HG02610 (cell line): ENCODE data around the gene THAP6.
A peak's percentile ranks its signal among the peaks of the same experiment; 100 is the strongest.
"Not testable (repeated sequence)": the region's sequence is repeated elsewhere in the genome, so short reads cannot be mapped to it uniquely, and the experiment has no call there.

Experiments used
- ATAC-seq: cut with Tn5 transposase; IDR thresholded peaks from one replicate; pipeline ENCODE4 v1.9.1; 2021; ENCODE audit warnings: mild to moderate bottlenecking, moderate library complexity; ENCODE audit not compliant: unreplicated experiment

The THAP6 gene, protein sequence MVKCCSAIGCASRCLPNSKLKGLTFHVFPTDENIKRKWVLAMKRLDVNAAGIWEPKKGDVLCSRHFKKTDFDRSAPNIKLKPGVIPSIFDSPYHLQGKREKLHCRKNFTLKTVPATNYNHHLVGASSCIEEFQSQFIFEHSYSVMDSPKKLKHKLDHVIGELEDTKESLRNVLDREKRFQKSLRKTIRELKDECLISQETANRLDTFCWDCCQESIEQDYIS

DNA sequence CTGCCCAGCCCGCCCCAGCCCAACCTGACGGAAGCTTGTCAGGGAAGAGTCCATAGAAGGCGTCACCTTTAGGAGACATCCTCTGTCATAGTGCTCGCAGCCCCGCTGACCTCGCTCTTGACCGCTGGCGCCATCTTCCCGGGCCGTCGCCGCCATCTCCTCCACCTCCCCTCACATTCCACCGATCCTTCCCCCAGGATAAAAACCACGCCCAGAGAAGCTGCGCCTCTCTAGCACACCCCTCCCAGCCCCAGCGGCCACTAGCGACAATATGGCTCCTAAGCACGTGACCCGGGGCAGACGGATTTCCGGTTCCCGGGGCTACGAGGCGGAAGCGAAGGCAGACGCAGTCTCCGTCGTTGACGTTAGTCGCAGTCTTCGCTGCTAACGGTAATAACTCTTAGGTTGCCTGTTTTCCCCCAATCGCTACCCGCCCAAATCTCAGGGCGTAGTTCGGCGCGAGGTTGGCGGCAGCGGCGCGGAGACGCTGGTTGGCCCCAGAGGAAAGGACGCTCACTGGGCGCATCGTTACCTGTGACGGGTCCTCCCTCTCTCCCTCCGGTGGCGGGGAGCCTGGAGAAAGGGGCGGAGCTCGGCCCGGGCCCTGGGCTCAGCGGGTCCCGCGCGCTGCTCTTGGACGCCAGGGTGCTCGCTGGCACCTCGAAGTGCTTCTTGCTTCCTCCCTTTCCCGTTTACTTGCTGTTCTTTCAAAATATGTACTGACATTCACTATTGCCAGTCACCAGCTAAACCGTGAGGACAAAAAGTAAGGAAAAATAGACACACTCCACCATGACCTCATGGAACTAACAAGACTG lies at the start of gene THAP6, which contains the start of gene RCHY1:
Gene THAP6 (plus strand): TSS at position 343 of the 818 bp plus-strand sequence. CDS start 980 bp downstream, outside the sequence.
Gene RCHY1 (minus strand): TSS at position 273 of the 818 bp plus-strand sequence. CDS start 117 bp downstream, at position 156.
- ATAC-seq: peak; percentile 93

DNA sequence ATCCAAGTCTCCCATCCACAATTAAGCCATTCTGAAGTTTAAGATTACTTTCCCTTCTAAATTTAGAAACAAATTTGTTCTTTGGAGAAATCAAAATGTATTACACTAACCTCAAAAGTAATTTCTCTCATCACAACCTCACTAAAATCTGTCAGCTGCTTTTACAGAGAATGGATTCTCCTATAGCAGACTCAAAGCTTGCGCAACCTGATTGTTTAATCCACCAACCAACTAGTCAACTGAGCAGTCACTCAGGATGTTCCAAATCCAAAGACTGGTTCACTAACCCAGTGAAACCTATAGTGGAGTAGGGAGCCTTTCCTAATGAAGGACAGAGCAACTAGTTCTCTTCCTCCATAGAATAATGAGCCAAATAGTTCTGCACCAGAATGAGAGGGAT lies 44.4 kb upstream of the THAP6 start:
- no peak for ATAC-seq

DNA sequence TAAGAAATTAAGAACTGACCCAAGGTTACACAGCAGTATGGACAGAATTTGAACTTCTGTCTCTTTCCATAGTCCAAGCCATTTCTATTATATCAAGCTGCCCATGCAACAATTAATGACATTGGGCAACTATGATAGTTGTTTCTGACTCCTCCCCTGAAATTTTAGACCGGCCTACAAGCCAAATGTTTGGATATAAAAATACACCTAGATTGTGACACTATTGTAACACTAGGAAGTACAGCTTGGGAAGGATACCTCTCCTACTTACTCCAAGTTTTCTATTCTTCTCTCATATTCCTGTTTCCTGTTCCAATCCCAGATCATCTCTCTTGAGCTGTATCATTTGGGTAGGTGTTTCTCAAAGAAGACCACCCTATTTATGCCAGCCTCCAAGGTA lies 43.5 kb upstream of the THAP6 start:
- ATAC-seq: no peak

DNA sequence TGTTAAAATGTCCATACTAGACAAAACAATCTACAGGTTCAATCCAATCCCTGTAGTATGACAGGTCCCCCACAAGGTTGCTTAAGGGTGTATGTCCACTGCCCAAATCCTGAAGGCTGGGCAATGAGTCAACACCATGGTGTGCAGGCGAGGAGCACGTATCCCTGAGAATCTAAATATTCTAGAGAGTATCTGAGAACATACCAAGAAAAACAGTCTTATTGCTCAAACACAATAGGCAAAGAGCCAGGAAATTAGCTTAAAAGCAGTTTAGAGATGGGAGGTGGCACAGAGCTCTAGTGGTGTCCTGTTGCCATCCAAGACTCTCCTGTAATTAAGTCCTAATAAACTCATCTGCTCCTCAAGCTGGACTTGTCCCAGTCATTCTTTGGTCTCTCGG lies 37.1 kb upstream of the THAP6 start:
- no peak for ATAC-seq

DNA sequence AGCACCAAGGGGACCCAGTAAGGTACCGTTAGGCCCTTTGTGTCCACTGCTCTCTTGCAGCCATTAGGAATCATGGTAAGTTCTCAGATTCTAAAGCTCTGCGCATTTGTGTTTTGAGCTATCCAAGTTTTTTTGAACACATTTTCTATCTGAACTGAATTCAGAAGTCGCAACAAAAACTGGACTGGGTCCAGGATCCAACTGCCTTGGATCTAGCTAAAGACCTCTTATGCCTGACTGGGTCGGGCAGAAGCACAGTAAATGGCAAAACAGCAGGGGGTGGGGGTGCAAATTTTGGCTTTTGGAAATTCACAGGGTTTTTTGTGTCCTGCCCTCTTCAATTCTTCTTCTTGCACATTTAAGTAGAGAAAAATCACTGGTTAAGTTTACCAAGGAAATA lies 30.1 kb upstream of the THAP6 start:
- no peak for ATAC-seq

DNA sequence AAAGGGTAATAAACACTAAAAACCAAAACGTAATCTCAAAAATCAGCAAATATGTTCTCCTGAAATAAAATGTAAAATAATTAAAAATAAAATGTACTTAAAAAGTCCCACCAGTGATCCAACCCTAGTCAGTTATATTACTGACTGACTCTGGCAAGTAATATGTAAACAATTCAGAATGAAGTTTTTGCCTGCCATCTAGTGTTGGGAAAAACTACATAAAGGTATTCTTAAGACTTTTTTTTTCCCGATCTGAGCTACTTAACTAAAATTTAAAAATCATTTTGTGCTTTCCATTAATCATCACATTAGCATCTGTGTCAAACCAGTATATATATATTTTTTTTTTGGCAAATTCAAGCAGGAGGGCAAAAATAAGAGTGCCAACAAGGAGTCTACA lies 24.1 kb upstream of the THAP6 start:
- ATAC-seq: no peak

DNA sequence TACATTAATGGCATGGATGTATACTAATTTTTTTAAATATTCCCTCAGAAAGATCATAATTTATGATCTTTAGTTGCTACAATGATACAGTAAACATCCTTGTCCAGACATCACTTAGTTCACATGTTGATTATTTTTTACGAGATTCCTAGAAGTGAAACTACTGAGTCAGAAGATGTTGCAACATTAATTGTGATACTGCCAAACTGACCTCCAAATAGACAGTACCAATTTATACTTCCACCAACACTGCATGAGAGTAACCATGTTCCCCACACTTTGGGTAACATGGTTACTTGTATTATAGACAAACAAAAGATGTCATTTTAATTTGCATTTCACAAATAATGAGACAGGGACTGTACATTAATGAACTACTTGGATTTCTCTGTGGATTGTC lies 19.7 kb upstream of the THAP6 start:
- ATAC-seq: peak; percentile 51

DNA sequence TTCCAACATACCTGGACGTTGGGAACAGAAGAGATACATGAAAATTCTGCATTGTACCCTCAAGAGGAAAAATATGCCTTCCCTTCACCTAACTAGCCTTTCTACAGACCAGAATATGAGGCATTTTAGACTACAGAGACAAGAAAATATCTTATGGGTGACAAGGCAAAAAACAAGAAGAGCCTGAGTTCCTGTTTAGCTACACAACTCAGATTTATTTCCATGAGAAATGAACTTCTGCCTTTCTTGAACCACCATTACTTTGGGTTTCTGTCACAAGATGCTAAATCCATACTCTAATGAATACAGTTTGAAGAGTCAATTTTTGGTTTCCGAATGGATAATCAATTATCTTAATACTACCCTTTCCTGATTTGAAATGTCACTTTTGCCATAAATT lies 18.8 kb upstream of the THAP6 start:
- no peak for ATAC-seq

DNA sequence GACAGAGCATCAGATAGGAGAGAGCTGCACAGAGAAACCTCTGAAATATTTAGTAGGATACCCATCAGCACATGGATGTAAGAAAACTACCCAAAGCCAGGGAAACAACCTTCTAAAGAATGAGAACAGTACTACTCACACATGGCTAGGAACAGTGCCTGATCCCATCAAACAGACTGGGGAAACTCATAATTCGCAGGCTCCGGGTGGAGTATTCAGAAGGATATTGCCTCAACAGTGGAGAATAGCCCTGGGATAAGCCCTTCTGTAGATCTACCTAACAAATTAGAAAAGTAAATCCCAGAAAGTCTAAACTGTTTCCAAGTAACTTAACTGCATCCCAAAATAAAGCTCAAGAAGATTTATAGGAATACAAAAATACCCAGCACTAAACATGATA lies 17.9 kb upstream of the THAP6 start:
- no peak for ATAC-seq

DNA sequence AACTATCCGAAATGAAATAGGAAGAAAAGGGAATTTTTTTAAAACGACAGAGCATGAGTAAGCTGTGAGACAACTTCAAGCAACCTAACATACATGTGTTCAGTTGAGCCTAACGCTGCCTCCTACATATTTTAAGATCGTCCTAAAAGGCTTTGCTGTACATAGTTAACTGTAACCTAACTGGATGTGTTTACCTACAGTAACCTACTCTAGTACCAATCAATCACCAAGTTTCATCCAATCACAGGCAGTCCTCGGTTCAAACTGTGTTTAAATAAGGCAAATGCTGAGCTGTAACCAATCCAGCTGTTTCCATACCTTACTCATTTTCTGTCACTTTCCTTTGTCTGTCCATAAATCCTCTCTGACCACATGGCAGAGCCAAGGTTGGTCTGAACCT lies 17.1 kb upstream of the THAP6 start:
- ATAC-seq: no peak

DNA sequence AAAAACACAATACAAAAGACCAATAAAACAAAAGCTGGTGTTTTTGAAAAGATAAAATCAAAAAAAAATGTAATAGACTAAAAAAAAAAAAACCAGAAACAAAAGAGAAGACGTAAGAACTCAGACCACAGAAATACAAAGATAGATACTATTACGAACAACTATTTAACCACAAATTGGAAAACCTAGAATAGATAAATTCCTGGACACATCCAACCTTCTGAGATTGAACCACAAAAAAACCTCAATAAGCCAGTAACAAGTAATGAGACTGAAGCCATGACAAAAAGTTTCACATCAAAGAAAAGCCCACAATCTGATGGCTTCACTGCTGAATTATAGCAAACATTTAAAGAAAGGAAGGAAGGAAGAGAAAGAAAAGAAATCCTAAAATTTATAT lies 16.2 kb upstream of the THAP6 start:
- ATAC-seq: no peak

DNA sequence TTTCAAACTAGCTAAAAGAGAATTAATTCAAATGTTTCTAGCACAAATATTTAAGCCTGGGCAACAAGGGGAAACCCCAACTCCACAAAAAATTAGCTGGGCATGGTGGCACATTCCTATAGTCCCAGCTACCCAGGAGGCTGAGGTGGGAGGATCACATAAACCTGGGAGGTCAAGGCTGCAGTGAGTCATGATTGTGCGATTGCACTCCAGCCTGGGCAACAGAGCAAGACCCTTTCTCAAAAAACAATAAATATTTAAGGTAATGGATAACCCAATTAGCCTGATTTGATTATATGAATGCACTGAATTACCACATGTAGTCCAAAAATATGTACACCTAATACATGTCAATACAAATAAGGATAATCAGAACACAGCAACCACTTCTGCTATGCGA lies 14.4 kb upstream of the THAP6 start:
- ATAC-seq: no peak

DNA sequence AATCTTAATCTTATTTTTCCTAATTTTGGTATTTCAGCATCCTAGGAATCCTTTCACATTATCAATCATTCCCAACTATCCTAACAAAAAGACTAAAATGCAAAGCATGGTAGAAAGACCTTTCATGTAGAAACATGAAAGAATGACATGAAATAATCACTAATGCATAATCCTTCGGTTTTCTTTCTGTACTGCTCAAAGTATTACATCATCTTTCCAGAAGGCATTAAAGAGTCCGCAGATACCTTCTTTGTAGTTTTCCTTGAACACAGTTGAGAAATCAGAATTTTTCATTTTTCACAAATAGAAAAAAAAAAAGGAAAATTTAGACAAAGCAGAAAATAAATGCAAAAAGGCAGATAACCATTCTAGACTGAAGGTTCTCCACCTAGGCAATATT lies 11.6 kb upstream of the THAP6 start:
- no peak for ATAC-seq

DNA sequence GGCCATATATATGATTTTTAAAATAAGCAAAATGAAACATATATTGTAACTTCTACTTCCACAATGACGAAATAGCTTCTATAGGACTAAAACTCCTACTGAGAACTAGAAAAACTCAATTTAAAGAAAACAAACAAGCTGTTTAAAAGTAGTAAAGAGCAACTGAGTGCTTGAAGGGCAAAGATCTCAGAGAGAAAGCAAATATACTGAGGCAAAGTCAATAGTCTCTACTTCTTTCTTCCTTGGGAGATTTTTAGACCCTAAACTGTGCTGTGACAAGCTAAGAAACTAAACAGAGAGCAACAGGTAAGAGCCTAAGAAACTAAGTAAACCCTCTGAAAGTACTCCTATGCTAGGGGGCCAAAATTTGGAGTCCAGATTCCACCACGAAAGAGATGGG lies 8.6 kb upstream of the THAP6 start:
- no peak for ATAC-seq

DNA sequence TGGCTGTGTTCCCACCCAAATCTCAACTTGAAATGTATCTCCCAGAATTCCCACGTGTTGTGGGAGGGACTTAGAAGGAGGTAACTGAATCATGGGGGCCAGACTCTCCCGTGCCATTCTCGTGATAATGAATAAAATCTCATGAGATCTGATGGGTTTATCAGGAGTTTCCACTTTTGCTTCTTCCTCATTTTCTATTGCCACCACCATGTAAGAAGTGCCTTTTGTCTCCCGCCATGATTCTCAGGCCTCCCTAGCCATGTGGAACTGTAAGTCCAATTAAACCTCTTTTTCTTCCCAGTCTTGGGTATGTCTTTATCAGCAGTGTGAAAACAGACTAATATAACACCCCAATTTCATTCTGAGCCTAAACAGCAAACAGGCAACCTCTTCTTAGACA lies 4.7 kb upstream of the THAP6 start:
- ATAC-seq: not testable (repeated sequence)

DNA sequence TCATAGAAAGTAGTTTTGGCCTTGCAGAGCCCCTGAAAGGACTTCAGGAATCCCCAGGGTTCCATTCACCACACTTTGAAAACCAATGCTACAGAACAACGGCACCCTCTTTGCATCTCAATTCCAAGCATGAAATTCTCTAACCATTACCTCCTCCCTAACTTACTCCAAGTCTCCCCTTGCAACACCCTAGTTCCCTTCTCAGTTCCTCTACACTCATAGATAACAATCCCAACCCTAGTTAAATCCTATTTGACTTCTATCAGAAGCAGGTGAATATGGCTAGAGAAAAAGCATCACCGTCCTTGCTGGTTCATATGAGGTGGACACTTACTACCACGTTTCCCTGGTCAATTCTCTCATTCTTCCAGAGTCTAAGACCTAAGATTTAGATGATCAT lies 2.4 kb upstream of the THAP6 start:
- ATAC-seq: no peak

DNA sequence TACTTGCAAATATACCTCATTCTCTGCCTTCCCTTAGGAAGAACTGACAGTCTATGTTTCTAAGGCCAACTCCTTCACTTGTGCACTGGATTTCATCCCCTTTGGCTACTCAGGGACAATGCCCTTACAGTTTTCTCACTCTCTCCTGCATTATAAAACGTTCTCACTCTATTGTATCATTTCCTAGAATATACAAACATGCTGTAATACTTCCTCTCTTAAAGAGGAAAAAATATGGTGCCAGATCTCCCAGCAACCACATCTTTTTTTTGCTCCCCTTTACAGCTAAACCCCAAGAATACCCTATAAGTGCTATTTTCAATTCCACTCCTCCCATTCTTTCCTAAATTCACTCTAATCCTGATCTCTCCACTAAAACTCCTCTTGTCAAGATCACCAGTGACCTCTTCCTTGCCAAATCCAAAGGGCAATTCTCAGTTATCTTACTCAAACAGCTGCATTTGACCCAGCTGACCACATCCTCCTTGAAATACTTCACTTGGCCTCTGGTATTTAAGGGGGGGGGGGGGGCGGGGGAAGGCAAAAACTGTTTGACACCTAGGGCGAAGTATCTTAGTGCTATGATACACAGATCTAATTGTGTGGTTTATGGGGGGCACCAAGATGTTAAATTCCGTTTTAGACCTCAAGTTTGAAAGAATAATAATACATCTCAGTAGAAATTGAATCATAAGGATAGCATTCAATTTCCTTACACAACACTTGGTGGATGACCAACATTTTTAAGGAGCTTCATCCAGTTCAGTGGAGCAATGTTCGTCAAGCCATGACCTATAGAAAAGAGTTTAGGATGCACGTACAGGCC lies 1.7 kb upstream of the THAP6 start:
- ATAC-seq: no peak

DNA sequence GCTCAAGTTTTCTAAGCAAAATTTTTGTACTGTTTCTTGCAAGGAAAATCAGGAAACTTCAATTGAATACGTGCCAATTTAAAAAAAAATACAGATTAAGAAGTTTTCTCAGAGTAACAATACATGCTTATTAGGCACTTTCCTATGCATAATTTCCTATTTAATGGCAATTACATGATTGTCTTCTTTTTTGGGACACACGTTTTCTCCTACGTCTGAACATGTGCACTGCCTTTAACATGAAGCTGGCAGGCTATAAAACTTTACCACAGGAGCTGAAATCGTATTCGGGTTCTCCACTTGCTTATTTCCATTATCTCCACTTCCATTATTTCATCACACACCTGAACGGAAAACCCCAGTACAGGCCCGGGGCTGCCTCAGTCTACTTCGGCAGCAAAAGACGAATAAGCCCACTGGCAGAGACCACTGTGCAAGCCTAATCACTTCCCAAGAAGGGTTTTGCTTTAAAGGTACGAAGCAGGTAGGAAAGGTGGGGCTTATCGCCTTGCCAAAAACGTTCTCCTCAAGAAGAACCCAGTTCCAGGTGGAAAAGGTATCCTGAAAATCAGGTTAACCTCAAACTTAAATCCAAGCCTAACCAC lies 645 bp upstream of the THAP6 start:
- ATAC-seq: no peak

DNA sequence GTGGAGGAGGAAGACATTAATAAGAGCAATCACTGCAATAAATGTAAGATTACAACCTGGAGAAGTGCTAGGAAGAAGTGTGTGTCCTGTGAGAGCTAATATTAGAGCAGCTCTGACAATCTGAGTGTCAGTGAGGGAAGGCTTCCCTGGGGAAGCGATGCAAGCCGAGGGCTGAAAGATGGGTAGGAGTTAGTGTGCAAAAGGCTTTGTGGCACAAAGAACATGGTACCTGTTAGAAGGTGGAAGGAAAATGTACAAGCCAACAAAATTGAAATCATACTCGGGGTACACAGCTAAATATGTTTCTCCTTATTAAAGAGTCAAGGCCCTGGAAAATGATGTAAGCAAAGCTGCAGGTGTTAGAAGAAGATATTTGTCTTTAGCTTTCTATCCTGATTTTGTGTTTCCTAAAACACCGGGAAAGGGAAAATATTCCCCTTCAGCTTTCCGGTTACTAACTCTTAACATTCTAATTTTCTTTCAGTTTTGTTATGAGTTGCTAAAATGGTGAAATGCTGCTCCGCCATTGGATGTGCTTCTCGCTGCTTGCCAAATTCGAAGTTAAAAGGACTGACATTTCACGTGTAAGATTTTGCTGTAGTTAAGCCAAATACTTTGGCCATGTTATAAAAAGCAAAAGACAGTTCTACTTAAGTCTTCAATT lies 808 bp downstream of the THAP6 start:
- ATAC-seq: peak; percentile 1

DNA sequence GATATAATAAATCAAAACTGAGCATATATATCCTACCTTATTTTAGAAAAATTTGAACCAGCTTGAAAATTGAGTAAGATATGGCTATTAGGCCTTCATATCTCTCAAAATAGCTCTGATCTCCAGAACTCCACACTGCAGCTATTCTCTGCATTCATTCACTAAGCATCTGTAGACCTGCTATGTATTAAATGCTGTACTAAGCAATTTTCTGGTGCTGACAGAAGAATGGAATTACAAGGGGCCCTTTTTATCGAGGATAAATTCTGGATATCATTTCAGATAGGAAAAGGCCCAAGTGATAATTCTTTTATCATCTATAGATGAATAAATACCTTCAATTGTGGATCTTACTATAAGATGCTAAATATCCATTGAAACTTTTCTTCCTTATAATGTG lies 1.9 kb downstream of the THAP6 start:
- ATAC-seq: no peak

DNA sequence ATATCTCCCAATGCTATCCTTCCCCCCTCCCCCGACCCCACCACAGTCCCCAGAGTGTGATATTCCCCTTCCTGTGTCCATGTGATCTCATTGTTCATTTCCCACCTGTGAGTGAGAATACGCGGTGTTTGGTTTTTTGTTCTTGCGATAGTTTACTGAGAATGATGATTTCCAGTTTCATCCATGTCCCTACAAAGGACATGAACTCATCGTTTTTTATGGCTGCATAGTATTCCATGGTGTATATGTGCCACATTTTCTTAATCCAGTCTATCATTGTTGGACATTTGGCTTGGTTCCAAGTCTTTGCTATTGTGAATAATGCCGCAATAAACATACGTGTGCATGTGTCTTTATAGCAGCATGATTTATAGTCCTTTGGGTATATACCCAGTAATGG lies 5.2 kb downstream of the THAP6 start:
- not testable (repeated sequence) for ATAC-seq
